Astrocyte (in vitro differentiated cells and primary cell): ENCODE results near the gene LBX2.

Source experiments
- CTCF ChIP-seq: IDR thresholded peaks from 2 replicates; pipeline ENCODE4 v1.5.1; 2011; ENCODE audit warnings: low read depth, mild to moderate bottlenecking, inconsistent platforms, low read length, moderate library complexity; ENCODE audit not compliant: insufficient read depth
- EZH2 ChIP-seq: IDR thresholded peaks from 2 replicates; pipeline ENCODE4 v1.6.1; 2012; ENCODE audit warnings: mild to moderate bottlenecking, low read length, inconsistent platforms; ENCODE audit not compliant: insufficient read depth

- TF ChIP-seq EZH2 (peak; percentile 79), CTCF (no peak)
Observed at GRCh38 chr2:74499267-74499939, at the start of gene LBX2.
